ENCODE measurements around the gene SPOCD1.

DNA sequence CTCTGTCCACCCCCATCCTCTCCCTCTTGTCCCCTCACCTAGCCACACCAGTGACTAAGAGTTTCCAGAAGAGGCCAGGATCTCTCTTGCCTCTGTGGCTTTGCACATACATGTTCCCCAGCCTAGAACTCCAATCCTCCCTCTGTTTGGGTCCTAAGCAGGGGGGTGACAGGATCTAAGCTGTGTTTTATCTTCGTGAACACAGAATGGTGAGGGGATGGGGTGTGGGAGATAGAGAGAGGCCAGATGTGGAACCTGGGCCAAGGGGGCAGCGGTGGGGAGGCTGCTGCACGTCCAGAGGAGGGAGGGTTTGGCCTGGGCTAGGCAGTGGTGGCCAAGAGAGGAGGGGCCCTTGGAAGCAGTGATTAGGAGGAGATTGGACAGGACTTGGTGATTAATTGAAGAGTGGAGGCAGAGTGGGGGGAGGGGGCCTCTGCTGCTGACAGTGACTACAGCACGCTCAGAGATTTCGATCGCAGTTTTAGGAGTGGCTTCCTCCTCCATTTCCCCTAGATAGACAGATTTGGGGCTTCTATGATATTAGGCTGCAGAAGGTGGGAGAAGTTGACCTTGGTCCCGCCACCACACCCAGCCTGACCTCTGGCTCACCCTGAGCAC, 34.6 kb downstream of the SPOCD1 start:
- TF ChIP-seq CTCF (IDR thresholded peaks at IDR 0.05) (no peak), POLR2A (IDR thresholded peaks at IDR 0.05) (no peak), POLR2AphosphoS5 (IDR thresholded peaks at IDR 0.05) (no peak)

Measured in prostate gland (tissue), 2 donors.